AG04450 (cell line): ENCODE measurements around the gene MGME1. TPM values are rescaled to one million over a fixed set of nuclear protein-coding genes. Genes with fewer than 3 reads are reported as not detected.
A peak's percentile ranks its signal among the peaks of the same experiment; 100 is the strongest.

Source experiments
- CTCF ChIA-PET: fragments of 300-600, 350-600 bp; formaldehyde crosslinking; extraction: SDS; loops from one replicate; lab custom pipeline; 2022; ENCODE audit warnings: antibody characterized with exemption, inconsistent platforms; lab: Charles Lee
- POLR2A ChIA-PET: fragments of 350-600 bp; formaldehyde crosslinking; extraction: SDS; loops from one replicate; lab custom pipeline; 2021; ENCODE audit warnings: antibody characterized with exemption, inconsistent platforms; lab: Yijun Ruan, JAX
- DNase-seq: peaks from one replicate; pipeline ENCODE4 v3.0.0-alpha.2; 2011; ENCODE audit warnings: low read depth, low spot score
- H3K27ac ChIP-seq: one replicate; pipeline ENCODE4 v1.5.1; 2012; ENCODE audit warnings: low read depth, low read length, control low read depth
- H3K27me3 ChIP-seq: one replicate; pipeline ENCODE4 v1.6.0; 2012; ENCODE audit warnings: low read length; ENCODE audit not compliant: control insufficient read depth, insufficient read depth
- H3K4me3 ChIP-seq: 2 replicates; pipeline ENCODE4 v1.5.1; 2011; ENCODE audit warnings: mild to moderate bottlenecking, low read depth, low read length, control low read depth
- H3K9me3 ChIP-seq: 2 replicates; pipeline ENCODE4 v1.5.1; 2012; ENCODE audit warnings: low read length; ENCODE audit not compliant: control insufficient read depth, insufficient read depth
- CTCF ChIP-seq: IDR thresholded peaks from 2 replicates; pipeline ENCODE4 v1.5.1; 2011; ENCODE audit warnings: low read depth, low read length, control low read depth, inconsistent platforms
- polyA plus RNA-seq: library from polyadenylated mRNA; depleted of rRNA; stranded (reverse); fragments of >200 nt; gene quantifications from 2 replicates; pipeline ENCODE4 v1.2.3, GENCODE V29; 2011

Gene MGME1
- polyA plus RNA-seq, 1 experiment: 13.5 TPM

DNA sequence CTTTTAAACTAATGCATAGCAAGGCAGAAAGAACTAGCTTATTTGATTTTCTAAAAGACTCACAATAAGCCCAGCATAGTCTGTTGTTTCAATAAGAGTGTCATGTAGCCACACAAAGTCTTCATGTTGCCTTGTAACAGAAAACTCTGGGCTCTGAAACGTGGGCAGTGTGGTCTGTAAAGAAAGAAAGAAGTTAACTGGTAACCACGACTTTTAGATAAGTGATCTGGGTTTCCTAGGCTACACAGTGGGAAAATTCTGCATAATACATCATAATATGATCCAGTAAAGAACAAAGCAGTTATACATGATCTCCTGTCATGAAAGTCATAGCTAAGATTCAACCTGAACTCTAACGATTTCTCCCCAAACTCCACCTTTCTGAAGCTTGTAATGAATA, 13.5 kb upstream of the MGME1 start:
- H3K27ac ChIP-seq: no peak overlapping the region
- no peak overlapping the region for H3K4me3 ChIP-seq
- no peaks in the 10 kb centered on the region for H3K9me3 ChIP-seq
- no peak for TF ChIP-seq CTCF
- ChIA-PET POLR2A (no interaction called here), CTCF (interaction anchor here (0.9 to 2.4 kb wide), 4 partner anchors 17 to 339 kb away, joined by 3 to 17 read pairs (median 4); no protein-coding TSS in a partner anchor)
- no peak for DNase-seq
- H3K27me3 ChIP-seq: no peaks in the 10 kb centered on the region

DNA sequence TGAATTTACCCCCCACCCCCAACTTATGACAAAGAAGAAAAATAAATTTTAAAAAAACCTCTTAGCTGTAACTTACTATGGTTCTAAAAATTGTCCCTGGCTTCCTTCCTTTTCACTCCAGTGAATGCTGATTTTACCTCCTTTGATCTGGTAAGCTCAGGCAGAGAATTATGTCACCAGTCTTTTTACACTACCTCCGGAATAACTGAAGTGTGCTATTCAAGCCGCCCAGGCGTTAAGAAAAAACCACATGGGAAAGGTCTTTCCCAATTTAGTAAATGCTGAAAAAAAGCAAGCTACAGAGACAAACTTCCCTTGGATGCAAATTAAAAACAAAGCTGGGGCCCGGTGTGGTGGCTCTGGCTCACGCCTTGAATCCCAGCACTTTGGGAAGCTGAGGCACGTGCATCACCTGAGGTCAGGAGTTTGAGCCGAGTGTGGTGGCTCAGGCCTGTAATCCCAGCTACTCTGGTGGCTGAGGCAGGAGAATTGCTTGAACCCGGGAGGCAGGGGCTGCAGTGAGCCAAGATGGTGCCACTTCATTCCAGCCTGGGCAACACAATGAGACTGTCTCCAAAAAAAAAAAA, 12.6 kb upstream of the MGME1 start:
- ChIA-PET CTCF (interaction anchor here (0.6 to 2.4 kb wide), 9 partner anchors 18 to 451 kb away, joined by 3 to 17 read pairs (median 4); no protein-coding TSS in a partner anchor), POLR2A (interaction anchor here (0.6 to 0.8 kb wide), 3 partner anchors 11 to 45 kb away, joined by 3 to 7 read pairs (median 4); no protein-coding TSS in a partner anchor)
- Histone ChIP-seq H3K27me3 (no peaks in the 10 kb centered on the region), H3K27ac (no peak overlapping the region), H3K4me3 (no peak overlapping the region), H3K9me3 (no peaks in the 10 kb centered on the region)
- DNase-seq: no peak
- TF ChIP-seq CTCF: no peak

DNA sequence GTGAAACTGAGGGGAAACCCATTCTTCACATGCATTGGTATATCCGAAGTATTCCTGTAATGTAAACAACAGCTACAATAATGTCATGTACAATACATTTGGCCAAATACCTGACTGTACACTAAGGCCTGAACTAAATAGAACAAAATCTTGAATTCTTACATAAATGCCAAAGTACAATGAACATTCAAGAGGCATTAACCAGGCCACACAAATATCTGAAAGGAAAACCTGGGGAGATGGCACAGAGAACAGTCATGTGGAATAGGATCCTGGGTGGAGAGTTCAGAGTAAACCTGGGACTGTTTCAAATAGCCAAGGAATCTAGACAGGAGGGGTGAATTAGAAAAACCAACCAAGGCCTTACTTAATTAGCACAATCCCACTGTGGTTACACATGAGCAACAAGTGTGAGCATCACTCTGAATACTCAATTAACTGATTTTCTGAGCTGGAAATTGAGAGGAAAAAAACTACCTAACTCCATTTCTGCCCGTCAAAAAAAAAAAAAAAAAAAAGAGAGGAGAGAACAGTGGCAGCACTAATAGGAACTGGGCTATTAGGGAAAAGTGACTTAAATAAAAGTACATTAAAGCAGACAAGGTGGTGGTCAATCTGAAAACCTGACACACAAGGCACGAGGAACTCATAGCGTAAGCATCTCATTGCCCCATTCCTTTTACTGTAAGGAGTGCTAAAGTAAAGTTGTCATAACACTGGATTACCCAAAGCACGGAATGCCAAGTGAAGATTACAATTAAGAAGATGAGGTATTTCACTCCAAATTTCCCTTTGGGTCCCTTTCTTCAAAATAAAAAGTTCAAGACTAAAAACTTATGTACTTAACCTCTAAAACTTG, 11.1 kb upstream of the MGME1 start:
- Histone ChIP-seq H3K27ac (peak overlapping the region; percentile 58), H3K9me3 (no peaks in the 10 kb centered on the region), H3K4me3 (no peak overlapping the region), H3K27me3 (no peaks in the 10 kb centered on the region)
- ChIA-PET POLR2A (interaction anchor here (0.6 to 2.5 kb wide), 11 partner anchors 9 to 421 kb away, joined by 3 to 10 read pairs (median 5); partner anchors contain the start of genes MGME1 and SNX5), CTCF (interaction anchor here (0.6 to 2.4 kb wide), 14 partner anchors 9 to 453 kb away, joined by 3 to 23 read pairs (median 6); partner anchors contain the start of genes OVOL2 and RRBP1)
- DNase-seq: no peak
- TF ChIP-seq CTCF: no peak

DNA sequence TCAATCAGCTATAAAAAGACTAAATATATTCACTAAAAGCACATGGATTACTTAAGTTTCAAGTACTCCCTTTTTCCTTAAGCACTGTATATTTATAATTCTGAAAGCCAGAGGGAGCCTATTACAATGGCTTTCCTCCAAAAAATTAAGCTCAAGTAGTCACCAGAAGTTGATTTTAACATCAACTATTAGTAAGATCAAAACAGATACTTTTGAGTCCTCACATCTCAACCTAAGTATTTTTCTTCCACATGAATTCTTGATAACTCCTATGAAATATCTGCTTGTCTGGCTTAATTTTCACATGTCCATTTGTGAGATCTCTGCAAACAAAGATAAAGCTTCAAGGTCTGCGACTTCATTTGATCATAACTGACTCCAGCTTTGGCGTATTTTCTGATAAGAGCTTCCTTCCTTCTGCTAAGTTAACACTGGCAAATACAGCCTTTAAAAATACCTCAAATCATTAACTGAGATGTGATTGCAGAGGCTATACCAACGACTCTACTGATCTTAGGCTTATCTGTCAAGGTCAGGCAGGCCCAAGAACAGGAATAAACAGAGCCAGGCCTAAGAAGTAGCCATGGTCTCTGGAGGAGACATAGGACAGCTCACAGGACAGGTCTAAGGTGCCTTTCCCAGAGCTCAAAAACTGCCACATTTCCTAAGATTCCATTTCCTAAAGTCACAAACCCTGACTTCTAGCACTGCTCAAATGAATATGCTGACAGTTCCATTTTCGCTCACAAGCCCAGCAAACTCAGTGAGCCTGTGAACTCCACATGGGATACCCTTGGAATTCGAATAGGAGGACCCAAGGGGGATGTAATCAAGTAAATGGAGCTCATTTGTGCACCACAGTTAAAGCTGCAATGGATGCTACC, 10.2 kb upstream of the MGME1 start:
- H3K9me3 ChIP-seq: no peaks in the 10 kb centered on the region
- CTCF ChIA-PET: interaction anchor here (0.8 to 2.1 kb wide), 11 partner anchors 8 to 454 kb away, joined by 3 to 23 read pairs (median 6); partner anchors contain the start of gene RRBP1
- POLR2A ChIA-PET: interaction anchor here (0.8 to 3.0 kb wide), 7 partner anchors 8 to 46 kb away, joined by 3 to 16 read pairs (median 5); partner anchors contain the start of genes MGME1 and SNX5
- peak overlapping the region; percentile 71 for H3K27ac ChIP-seq
- DNase-seq: no peak
- peak; percentile 38 for TF ChIP-seq CTCF
- H3K4me3 ChIP-seq: no peak overlapping the region
- H3K27me3 ChIP-seq: no peaks in the 10 kb centered on the region
